ENCODE data around the gene VGF.
"Not testable (repeated sequence)": the region's sequence is repeated elsewhere in the genome, so short reads cannot be mapped to it uniquely, and the experiment has no call there.

DNA sequence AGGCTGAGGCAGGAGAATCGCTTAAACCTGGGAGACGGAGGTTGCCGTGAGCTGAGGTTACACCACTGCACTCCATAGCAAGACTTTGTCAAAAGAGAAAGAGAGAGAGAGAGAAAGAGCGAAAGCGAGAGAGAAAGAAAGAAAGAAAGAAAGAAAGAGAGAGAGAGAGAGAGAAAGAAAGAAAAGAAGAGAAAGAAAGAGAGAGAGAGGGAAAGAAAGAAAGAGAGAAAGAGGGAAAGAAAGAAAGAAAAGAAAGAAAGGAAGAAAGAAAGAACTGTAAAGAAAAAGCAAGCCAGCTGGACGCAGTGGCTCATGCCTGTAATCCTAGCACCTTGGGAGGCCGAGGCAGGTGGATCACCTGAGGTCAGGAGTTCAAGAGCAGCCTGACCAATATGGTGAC is 52.2 kb downstream of the VGF start:
- TF ChIP-seq, protein P1, sequence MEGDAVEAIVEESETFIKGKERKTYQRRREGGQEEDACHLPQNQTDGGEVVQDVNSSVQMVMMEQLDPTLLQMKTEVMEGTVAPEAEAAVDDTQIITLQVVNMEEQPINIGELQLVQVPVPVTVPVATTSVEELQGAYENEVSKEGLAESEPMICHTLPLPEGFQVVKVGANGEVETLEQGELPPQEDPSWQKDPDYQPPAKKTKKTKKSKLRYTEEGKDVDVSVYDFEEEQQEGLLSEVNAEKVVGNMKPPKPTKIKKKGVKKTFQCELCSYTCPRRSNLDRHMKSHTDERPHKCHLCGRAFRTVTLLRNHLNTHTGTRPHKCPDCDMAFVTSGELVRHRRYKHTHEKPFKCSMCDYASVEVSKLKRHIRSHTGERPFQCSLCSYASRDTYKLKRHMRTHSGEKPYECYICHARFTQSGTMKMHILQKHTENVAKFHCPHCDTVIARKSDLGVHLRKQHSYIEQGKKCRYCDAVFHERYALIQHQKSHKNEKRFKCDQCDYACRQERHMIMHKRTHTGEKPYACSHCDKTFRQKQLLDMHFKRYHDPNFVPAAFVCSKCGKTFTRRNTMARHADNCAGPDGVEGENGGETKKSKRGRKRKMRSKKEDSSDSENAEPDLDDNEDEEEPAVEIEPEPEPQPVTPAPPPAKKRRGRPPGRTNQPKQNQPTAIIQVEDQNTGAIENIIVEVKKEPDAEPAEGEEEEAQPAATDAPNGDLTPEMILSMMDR (conservative IDR thresholded peaks at IDR 0.05; ENCODE audit: low read length), result not testable (repeated sequence)
- not testable (repeated sequence) for TF ChIP-seq EZH2phosphoT487 (IDR thresholded peaks at IDR 0.05; ENCODE audit: borderline replicate concordance, low read depth, low read length)

All from OCI-LY7 (cell line).